Stimulated activated CD8-positive, alpha-beta memory T cell treated with anti-CD3 and anti-CD28 coated beads, Interleukin-7, amount 100 ng/mL, for 48 hours (primary cell): ENCODE measurements around the gene RNF220.
"Not testable (repeated sequence)": the region's sequence is repeated elsewhere in the genome, so short reads cannot be mapped to it uniquely, and the experiment has no call there.

Experiments
- DNase-seq, 2 donors: peaks; one replicate each; pipeline ENCODE4 v3.0.0-alpha.2; 2020; ENCODE audit warnings: low read depth in 1 of 2; ENCODE audit errors: extremely low read depth in 1 of 2

Gene RNF220

GRCh38 chr1:44545961-44546360 lies 140.9 kb downstream of the RNF220 start:
- DNase-seq: no peak

DNA sequence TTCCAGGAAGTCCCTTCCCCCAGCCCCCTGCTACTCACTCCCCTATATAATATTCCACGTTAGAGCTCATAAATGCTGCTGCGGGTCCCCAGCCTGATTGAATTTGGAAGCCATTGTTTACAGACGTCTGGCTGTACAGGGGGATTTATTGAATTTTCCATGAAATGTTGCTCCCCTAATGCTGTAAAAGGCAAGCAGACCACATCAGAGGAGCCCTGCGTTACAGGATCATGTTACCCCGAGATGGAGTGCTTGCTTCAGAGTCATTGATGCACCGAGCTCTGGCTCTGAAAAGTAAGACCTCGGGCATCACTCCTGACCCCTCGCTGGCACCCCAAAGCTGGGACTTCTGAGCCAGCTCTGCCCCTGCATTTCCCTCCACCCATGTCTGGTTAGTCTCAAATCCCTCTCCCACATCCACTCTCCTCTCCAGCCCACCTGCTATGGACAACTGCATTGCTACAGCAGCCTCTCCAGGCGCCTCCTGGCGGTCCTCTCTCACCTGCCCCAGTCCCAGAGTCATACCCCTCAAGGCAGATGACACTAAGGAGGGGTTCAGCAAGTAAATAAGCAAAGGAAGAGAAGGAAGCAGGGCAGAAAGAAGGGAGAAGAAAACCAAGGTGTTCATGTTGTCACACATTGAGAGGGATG lies 141.5 kb downstream of the RNF220 start:
- no peak for DNase-seq

DNA sequence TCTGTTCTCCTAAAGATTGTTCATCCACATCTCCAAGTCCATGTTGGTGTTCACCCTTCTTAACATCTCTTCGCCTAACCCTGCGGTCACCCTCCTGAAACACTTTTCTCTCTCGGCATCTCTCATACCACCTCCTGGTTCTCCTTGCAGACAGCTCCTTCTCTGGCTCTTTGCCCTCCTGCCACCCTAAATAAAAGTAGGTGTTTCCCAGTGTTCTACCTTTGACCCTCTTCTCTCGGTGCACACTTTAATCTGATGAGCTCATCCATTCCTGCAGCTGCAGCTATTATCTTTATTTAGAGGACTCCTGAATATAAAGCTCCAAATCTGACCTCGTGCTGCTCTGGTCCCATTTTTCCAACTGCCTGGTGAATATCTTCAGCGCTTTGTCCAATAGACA lies 142.3 kb downstream of the RNF220 start:
- no peak for DNase-seq

DNA sequence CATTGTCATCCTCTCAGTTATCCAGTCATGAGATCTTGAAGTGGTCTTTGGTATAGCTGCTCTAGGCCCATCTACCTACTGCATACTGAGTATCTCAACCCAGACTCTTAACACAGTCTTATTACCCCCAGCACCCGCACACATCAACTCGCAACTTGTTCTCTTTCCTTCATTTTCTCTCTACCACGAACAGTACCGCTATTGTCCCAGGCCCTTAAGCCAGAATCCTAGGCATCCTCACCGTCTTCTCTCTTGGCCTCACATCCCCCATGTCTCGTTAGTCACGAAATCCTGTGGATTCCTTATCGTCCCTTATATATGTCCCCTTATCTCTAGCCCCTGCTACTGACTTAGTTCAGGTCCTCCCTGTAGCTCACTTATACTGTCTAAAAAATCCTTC lies 142.8 kb downstream of the RNF220 start:
- DNase-seq: no peak

- DNase-seq: no peak
Measured at GRCh38 chr1:44549510-44549909, 144.5 kb downstream of the RNF220 start.

DNA sequence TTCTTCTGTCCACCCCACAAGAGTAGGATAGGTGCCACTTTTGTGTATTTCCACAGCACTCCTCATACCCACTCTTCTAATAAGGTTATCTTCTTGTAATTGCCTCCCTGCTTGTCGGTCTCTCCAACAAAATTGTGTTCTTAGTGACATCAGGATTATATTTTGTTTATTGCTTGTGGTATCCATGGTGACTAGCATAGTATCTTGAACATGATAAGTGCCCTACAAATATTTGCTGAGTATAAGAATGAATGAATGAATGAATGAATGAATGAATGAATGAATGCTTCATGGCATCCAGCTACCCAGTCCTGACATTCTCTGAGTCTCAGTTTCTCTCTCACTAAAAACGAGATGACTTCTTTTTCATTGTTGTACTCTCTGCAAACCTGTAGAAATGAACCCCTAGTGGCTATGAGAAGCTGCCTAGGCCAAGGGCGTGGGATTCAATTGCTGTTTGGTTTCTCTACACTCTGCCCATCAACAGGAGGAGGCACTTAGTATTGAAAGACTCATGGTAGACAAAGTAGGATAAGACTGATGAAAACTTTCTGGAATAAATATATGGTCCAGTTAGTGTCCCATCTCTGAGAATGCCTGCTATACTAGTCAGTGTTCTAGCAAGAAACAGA lies 148.2 kb downstream of the RNF220 start:
- no peak for DNase-seq

DNA sequence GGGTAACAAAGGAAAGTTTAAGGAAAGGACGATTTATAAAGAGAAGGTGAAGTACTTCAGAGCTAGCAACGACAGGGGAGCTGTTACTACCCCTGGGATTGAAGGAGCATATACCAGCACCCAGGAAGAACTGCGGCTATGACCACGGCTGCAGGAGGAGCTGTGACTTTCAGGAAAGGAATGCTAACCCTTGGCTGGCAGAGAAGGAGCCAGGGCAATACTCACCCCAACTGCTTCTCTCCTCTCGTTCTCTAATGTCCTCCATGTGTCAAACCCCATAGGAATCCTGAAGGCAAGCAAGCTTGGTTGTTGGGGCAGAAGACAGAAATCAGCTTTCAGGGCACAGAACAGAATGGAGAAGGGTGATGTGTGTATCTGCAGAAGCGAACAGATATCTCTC lies 148.7 kb downstream of the RNF220 start:
- no peak for DNase-seq

GRCh38 chr1:44554706-44555105 lies 149.7 kb downstream of the RNF220 start:
- DNase-seq: no peak

DNA sequence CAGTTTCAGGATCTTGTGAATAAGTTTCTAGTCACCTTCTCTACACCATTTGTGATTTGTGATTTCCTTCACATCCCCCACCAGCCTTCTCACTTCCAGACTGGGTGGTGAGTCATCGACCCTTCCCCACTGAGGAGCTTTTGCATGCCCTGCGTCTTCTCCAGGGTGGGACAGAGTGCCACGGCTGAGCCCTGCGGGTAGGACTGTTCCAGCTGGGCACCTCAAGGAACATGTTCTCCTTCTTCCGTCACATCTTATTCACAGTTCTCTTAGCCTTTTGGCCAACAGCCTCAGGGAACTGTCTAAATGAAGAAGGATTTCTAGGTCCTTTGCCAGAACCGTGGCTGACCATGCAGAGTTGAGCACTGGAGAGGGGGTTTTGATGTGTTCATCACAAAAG lies 152.7 kb downstream of the RNF220 start:
- no peak for DNase-seq

- DNase-seq: no peak
Measured at GRCh38 chr1:44558883-44559282, 153.8 kb downstream of the RNF220 start.

- DNase-seq: no peak
Measured at GRCh38 chr1:44559330-44559729, 154.3 kb downstream of the RNF220 start.

DNA sequence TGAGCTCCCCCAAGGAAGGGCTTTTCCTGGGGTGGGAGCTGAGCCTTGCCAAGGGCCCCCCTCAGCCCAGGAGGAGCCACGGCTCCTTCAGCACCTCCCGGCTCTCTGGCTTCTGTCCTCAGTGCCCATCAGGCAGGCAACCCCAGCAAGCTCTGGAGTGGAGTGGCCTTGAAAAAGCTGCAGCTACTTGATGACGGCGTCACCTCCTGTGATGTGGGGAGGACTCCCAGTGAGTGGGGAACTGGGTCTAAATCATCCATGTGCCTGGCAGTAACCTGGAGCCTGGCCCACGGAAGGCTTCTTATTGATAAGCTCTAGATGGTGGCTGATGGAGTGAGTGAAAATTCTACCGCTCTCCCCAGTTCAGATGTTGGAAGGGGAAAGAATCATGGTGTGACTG lies 154.9 kb downstream of the RNF220 start:
- DNase-seq: no peak

GRCh38 chr1:44560696-44561095 lies 155.6 kb downstream of the RNF220 start:
- not testable (repeated sequence) for DNase-seq

DNA sequence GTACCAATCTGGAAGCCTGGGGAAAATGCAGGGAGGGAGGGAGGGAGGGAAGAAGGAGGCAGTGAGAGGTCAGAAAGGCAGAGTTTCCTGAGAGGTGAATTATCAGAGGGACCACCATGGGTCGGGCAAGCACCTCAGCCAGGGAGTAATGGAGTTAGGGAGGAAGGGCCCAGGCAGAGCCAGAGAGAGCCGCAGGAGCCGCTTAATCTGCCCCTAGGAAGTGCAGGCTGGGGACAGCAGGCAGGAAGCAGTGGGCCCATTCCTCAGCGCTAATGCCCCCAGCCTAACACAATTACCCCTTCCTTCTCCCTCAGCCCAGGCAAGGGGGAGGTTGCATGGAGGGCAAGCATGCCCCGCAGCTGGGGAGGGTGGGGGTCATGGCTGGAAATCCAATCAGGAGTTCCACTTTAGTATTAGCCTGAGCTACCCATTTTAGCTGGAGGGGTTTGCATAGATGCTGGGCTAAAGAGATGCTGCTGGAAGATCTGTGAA lies 160.2 kb downstream of the RNF220 start:
- no peak for DNase-seq

- no peak for DNase-seq
Measured at GRCh38 chr1:44565833-44566232, 160.8 kb downstream of the RNF220 start.

DNA sequence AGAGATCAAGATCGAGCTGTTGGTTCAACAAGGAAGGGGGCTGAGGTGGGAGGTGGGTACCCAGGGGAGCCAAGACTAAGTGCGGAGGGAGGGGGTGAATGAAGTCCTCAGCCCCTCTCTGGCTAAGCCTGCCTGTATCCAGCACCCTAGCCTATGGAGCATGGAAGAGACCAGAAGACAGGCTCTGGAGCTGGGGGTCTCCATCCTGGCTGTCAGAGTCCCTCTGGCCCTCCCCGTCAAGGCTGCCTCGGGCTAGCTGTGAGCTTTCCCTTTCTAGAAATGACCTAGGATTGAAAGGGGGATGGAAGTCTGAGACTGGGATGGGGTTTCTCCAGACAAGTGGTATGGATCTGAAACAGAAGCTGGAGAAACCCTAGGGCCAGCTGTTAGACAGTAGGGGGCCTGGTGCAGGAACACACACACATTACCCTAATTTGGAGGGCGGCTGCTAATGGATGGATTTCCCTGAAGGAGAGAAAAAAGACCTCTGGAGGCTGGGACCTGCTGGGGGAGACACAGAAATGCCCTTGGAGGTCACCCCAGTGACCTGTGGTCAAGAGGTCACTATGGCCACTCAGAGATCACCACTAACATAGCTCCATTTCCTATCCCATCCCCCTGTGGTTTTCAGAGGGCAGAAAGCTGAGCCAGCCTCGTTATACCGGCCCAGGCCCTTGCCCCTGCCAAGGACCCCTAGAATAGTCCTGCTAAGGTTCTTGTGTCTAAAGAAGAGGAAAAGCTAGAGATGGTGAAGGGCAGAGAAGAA lies 161.4 kb downstream of the RNF220 start:
- DNase-seq: no peak

DNA sequence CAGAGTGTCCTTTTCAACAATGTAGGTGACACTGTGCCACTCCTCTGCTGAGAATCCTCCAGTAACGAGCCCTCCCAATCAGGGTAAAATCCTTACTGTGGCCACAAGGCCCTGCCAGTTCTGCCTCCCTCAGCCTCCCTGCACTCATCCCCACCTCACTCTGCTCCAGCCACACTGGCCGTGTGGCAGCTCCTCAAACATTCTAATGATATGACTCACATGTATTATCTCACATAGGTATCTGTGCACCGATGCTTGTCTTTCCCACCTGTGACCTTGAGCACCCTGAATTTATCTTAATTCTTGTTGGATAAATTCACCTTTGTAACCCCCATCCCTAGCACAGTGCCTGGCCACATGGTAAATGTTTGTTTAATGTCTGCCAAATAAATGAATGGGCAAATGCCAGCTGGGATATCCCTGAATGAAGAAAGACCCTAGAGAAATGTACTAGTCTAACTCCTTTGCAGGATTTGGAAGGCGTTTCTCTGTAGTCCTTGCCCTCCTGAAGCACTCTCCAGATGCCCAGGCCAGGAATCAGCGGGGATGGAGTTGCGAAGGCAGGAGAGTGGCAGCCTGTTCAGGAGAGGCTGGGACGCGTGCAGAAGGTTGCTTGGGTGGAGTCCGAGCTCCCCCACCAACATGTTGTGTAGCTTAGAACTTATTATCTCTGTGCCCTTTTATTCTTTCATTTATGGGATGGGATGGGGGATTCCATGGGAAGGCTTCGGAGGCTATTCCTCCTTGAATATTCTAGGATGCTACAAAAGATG lies 163.3 kb downstream of the RNF220 start:
- no peak for DNase-seq

GRCh38 chr1:44569491-44569890 lies 164.4 kb downstream of the RNF220 start:
- DNase-seq: no peak

GRCh38 chr1:44571712-44572571 lies 166.9 kb downstream of the RNF220 start:
- no peak for DNase-seq

- DNase-seq: no peak
Measured at GRCh38 chr1:44572572-44572879, 167.5 kb downstream of the RNF220 start.
